Testis (tissue), 3 donors: ENCODE data around the gene TRIP10. TPM values are rescaled to one million over a fixed set of nuclear protein-coding genes. Genes with fewer than 3 reads are reported as not detected.
"Not testable (repeated sequence)": the region's sequence is repeated elsewhere in the genome, so short reads cannot be mapped to it uniquely, and the experiment has no call there.

Source experiments
- DNase-seq: peaks from one replicate; pipeline ENCODE4 v3.0.0-alpha.2; 2019
- H3K27ac ChIP-seq, 2 donors: fragments of 200-600 bp; sonication (generic); one replicate each; pipeline ENCODE4 v1.5.1; 2019
- H3K27me3 ChIP-seq: fragments of 200-600 bp; sonication (generic); one replicate; pipeline ENCODE4 v1.5.1; 2019
- H3K36me3 ChIP-seq: fragments of 200-600 bp; sonication (generic); one replicate; pipeline ENCODE4 v1.5.1; 2017; ENCODE audit warnings: low read depth; ENCODE audit errors: missing control alignments
- H3K4me1 ChIP-seq: fragments of 200-600 bp; sonication (generic); one replicate; pipeline ENCODE4 v1.5.1; 2019
- H3K4me3 ChIP-seq, 2 donors: fragments of 200-600 bp; sonication (generic); one replicate each; pipeline ENCODE4 v1.5.1; 2017 to 2019
- H3K9me3 ChIP-seq: fragments of 200-600 bp; sonication (generic); one replicate; pipeline ENCODE4 v1.5.1; 2017
- CTCF ChIP-seq, 3 experiments: fragments of 450-650 bp in 2 of 3; fragments of 200-600 bp in 1 of 3; sonication (generic) in 1 of 3; IDR thresholded peaks; one replicate each; pipeline ENCODE4 v1.5.1; 2016 to 2019; ENCODE audit warnings: antibody characterized with exemption in 3 of 3, mild to moderate bottlenecking in 2 of 3, moderate library complexity in 1 of 3
- POLR2A ChIP-seq: fragments of 450-650 bp; IDR thresholded peaks from one replicate; pipeline ENCODE4 v1.6.1; 2017; ENCODE audit warnings: antibody characterized with exemption, mild to moderate bottlenecking, moderate library complexity
- WGBS, 2 donors: methylation state at CpG; one replicate each; pipeline ENCODE4 v1.1.5; 2018; 5-methylcytosine and 5-hydroxymethylcytosine counted together
- intact Hi-C: fragments of 100-400 bp; cut with DNase I; formaldehyde crosslinking; loops from one replicate; pipeline ENCODE4 v1.15.1; 2023; ENCODE audit warnings: low total_unique reads
- microRNA-seq, 2 donors: library from miRNA; unstranded; fragments of <30 nt; microRNA quantifications; one replicate each; pipeline ENCODE4, GENCODE V29; 2016; ENCODE audit warnings: borderline number of aligned reads in 2 of 2, borderline replicate concordance in 1 of 2
- polyA plus RNA-seq: library from polyadenylated mRNA; stranded (reverse); fragments of 350-450 nt; fragmentation: Illumina TruSeq; extraction: RNeasy Lipid Tissue Mini Kit (QIAGEN cat#74804); gene quantifications from one replicate; pipeline ENCODE4 v1.2.3, GENCODE V29; 2014; ENCODE audit warnings: low read depth, low replicate concordance; ENCODE audit not compliant: insufficient read depth
- total RNA-seq, 2 donors: library from RNA; depleted of rRNA; stranded (reverse); fragments of >200 nt; gene quantifications; one replicate each; pipeline ENCODE4 v1.2.3, GENCODE V29; 2016

TRIP10 gene
- total and polyA plus RNA-seq, 3 donors from 2014 or later = 60.4 to 65.8 (median 62.7) TPM

- 86 to 89% methylated on average over 9 of the region's 9 CpGs for WGBS, 2 donors
- TF ChIP-seq POLR2A (no peak), CTCF (IDR thresholded peaks at IDR 0.05) (no peak)
- no peak for DNase-seq
Measured at GRCh38 chr19:6797646-6798045, 58.2 kb downstream of the TRIP10 start.

GRCh38 chr19:6800160-6800790 is 60.8 kb downstream of the TRIP10 start:
- DNase-seq, H3K9me3 ChIP-seq, H3K27ac ChIP-seq, H3K27me3 ChIP-seq, intact Hi-C loops, H3K4me1 ChIP-seq, H3K4me3 ChIP-seq, H3K36me3 ChIP-seq: not testable (repeated sequence)
- WGBS, 2 donors = 80 to 81% methylated on average over 14 of the region's 14 CpGs

More at GRCh38 chr19:6797646-6798045, 58.2 kb downstream of the TRIP10 start:
- H3K4me1 ChIP-seq = no peaks in the 10 kb centered on the region
- H3K9me3 ChIP-seq = no peaks in the 10 kb centered on the region
- no peak overlapping the region for H3K4me3 ChIP-seq
- intact Hi-C loops = no loop called here
- no peak overlapping the region for H3K27ac ChIP-seq
- no peaks in the 10 kb centered on the region for H3K27me3 ChIP-seq
- H3K36me3 ChIP-seq = no peaks in the 10 kb centered on the region

GRCh38 chr19:6800991-6801484 is 61.6 kb downstream of the TRIP10 start:
- intact Hi-C loops = no loop called here
- 42 to 52% methylated on average over 7 to 10 of the region's 10 CpGs for WGBS, 2 donors
- no peak overlapping the region for H3K27ac ChIP-seq
- H3K36me3 ChIP-seq = no peaks in the 10 kb centered on the region
- no peaks in the 10 kb centered on the region for H3K9me3 ChIP-seq
- H3K4me3 ChIP-seq = peak overlapping the region in 1 of 2 donors; percentile 48
- no peaks in the 10 kb centered on the region for H3K27me3 ChIP-seq
- TF ChIP-seq POLR2A (no peak), CTCF (IDR thresholded peaks at IDR 0.05) (no peak)
- no peaks in the 10 kb centered on the region for H3K4me1 ChIP-seq
- no peak for DNase-seq

Small RNAs within 50 kb of the gene (microRNA-seq; reads per million reads assigned to microRNA genes)
- gene MIR6791 = 0.69 to 0.70 reads per million in 2 donors

Other genes with a start within 250 kb of the TRIP10 start
- gene TUBB4A, start 237.4 kb upstream of the TRIP10 start, total RNA-seq = 100 to 1,000 TPM; 217 to 277 TPM
- gene TUBB4A, start 237.4 kb upstream of the TRIP10 start, polyA plus RNA-seq = 205 TPM
- gene TNFSF9, start 208.7 kb upstream of the TRIP10 start, total RNA-seq = 1 to 10 TPM; 5.7 to 8.4 TPM
- 3.1 TPM for gene TNFSF9, start 208.7 kb upstream of the TRIP10 start, polyA plus RNA-seq
- 1 to 10 TPM in 1 of 2 donors, not detected in 1; 1.0 TPM for gene CD70, start 148.5 kb upstream of the TRIP10 start, total RNA-seq
- gene CD70, start 148.5 kb upstream of the TRIP10 start, polyA plus RNA-seq = 0.63 TPM
- gene TNFSF14, start 69.5 kb upstream of the TRIP10 start, total RNA-seq = under 1 TPM; 0.31 to 0.47 TPM
- 0.69 TPM for gene TNFSF14, start 69.5 kb upstream of the TRIP10 start, polyA plus RNA-seq
- gene C3, start 19.0 kb upstream of the TRIP10 start, total RNA-seq = 100 to 1,000 TPM in 1 of 2 donors, 10 to 100 TPM in 1; 49.5 to 131 TPM
- 500 TPM for gene C3, start 19.0 kb upstream of the TRIP10 start, polyA plus RNA-seq
- 10 to 100 TPM; 61.8 to 87.1 TPM for gene GPR108, start 2.1 kb upstream of the TRIP10 start, total RNA-seq
- 105 TPM for gene GPR108, start 2.1 kb upstream of the TRIP10 start, polyA plus RNA-seq
- gene SH2D3A, start 27.8 kb downstream of the TRIP10 start, total RNA-seq = 1 to 10 TPM; 7.4 to 7.5 TPM
- 12.8 TPM for gene SH2D3A, start 27.8 kb downstream of the TRIP10 start, polyA plus RNA-seq
- 1 to 10 TPM; 1.1 to 4.5 TPM for gene VAV1, start 33.0 kb downstream of the TRIP10 start, total RNA-seq
- gene VAV1, start 33.0 kb downstream of the TRIP10 start, polyA plus RNA-seq = 8.9 TPM
- 1 to 10 TPM; 1.4 to 5.0 TPM for gene ADGRE1, start 147.9 kb downstream of the TRIP10 start, total RNA-seq
- 1.5 TPM for gene ADGRE1, start 147.9 kb downstream of the TRIP10 start, polyA plus RNA-seq